ENCODE results near the gene NXPH2.

GRCh38 chr2:138691667-138692066 lies 88.5 kb downstream of the NXPH2 start:
- TF ChIP-seq CTCF (IDR thresholded peaks at IDR 0.05; ENCODE audit: insufficient read depth, low read depth, low read length) (no peak), EZH2 (IDR thresholded peaks at IDR 0.05; ENCODE audit: insufficient read depth, low read length) (no peak)

Data from astrocyte (in vitro differentiated cells and primary cell).